Measurements from ENCODE around the gene GCN1. TPM values are rescaled to one million over a fixed set of nuclear protein-coding genes. Genes with fewer than 3 reads are reported as not detected.

Gene GCN1, protein sequence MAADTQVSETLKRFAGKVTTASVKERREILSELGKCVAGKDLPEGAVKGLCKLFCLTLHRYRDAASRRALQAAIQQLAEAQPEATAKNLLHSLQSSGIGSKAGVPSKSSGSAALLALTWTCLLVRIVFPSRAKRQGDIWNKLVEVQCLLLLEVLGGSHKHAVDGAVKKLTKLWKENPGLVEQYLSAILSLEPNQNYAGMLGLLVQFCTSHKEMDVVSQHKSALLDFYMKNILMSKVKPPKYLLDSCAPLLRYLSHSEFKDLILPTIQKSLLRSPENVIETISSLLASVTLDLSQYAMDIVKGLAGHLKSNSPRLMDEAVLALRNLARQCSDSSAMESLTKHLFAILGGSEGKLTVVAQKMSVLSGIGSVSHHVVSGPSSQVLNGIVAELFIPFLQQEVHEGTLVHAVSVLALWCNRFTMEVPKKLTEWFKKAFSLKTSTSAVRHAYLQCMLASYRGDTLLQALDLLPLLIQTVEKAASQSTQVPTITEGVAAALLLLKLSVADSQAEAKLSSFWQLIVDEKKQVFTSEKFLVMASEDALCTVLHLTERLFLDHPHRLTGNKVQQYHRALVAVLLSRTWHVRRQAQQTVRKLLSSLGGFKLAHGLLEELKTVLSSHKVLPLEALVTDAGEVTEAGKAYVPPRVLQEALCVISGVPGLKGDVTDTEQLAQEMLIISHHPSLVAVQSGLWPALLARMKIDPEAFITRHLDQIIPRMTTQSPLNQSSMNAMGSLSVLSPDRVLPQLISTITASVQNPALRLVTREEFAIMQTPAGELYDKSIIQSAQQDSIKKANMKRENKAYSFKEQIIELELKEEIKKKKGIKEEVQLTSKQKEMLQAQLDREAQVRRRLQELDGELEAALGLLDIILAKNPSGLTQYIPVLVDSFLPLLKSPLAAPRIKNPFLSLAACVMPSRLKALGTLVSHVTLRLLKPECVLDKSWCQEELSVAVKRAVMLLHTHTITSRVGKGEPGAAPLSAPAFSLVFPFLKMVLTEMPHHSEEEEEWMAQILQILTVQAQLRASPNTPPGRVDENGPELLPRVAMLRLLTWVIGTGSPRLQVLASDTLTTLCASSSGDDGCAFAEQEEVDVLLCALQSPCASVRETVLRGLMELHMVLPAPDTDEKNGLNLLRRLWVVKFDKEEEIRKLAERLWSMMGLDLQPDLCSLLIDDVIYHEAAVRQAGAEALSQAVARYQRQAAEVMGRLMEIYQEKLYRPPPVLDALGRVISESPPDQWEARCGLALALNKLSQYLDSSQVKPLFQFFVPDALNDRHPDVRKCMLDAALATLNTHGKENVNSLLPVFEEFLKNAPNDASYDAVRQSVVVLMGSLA (N-terminal part only)
- 66.8 and 102 TPM in 2 replicates for total RNA-seq (ENCODE audit: low replicate concordance)

GRCh38 chr12:120194534-120195395 lies at the start of gene GCN1:
Gene GCN1 (minus strand): TSS chr12:120194715. CDS start chr12:120194697, 18 bp downstream.

GRCh38 chr12:120116441-120116791 lies 78.1 kb downstream of the GCN1 start, which contains the start of gene RAB35:
Gene RAB35 (minus strand): TSS chr12:120116753. CDS start chr12:120116650, 103 bp downstream.

Other genes starting within 250 kb of the GCN1 start
- gene BICDL1, start 205.5 kb downstream of the GCN1 start, total RNA-seq (ENCODE audit: low replicate concordance): 0.23 TPM in 1 of 2 replicates, not detected in the other
- gene RAB35, start 78.0 kb downstream of the GCN1 start, total RNA-seq (ENCODE audit: low replicate concordance): 27.7 and 69.4 TPM in 2 replicates
- 3,616 and 4,331 TPM in 2 replicates for gene RPLP0, start 6.4 kb upstream of the GCN1 start, total RNA-seq (ENCODE audit: low replicate concordance)
- 4.4 and 22.3 TPM in 2 replicates for gene PXN, start 71.0 kb upstream of the GCN1 start, total RNA-seq (ENCODE audit: low replicate concordance)
- under 0.01 and 251 TPM in 2 replicates for gene RNU4-2, start 97.2 kb upstream of the GCN1 start, total RNA-seq (ENCODE audit: low replicate concordance)
- under 0.01 and 55.9 TPM in 2 replicates for gene RNU4-1, start 98.5 kb upstream of the GCN1 start, total RNA-seq (ENCODE audit: low replicate concordance)
- 1.5 and 2.9 TPM in 2 replicates for gene SIRT4, start 107.6 kb upstream of the GCN1 start, total RNA-seq (ENCODE audit: low replicate concordance)
- not detected in 2 replicates for gene PLA2G1B, start 133.1 kb upstream of the GCN1 start, total RNA-seq (ENCODE audit: low replicate concordance)
- gene MSI1, start 174.4 kb upstream of the GCN1 start, total RNA-seq (ENCODE audit: low replicate concordance): not detected in 2 replicates
- 546 and 838 TPM in 2 replicates for gene COX6A1, start 243.4 kb upstream of the GCN1 start, total RNA-seq (ENCODE audit: low replicate concordance)

All from smooth muscle cell of the coronary artery (primary cell).